HepG2 (cell line): ENCODE data around the gene GZF1. TPM values are rescaled to one million over a fixed set of nuclear protein-coding genes. Genes with fewer than 3 reads are reported as not detected.
A peak's percentile ranks its signal among the peaks of the same experiment; 100 is the strongest.

Experiments used
- AGO1 ChIP-seq: fragments of 200-400 bp; formaldehyde crosslinking; IDR thresholded peaks from 2 replicates; pipeline ENCODE4 v1.6.1; 2017; ENCODE audit warnings: mild to moderate bottlenecking, low read depth, low read length, moderate library complexity; ENCODE audit not compliant: poor library complexity, severe bottlenecking
- HOXD1 ChIP-seq: sonication (generic); formaldehyde crosslinking; IDR thresholded peaks from 2 replicates; pipeline ENCODE4 v1.5.0; 2020; ENCODE audit warnings: missing genetic modification reagents
- ZFP90 ChIP-seq: sonication (generic); formaldehyde crosslinking; IDR thresholded peaks from 2 replicates; pipeline ENCODE4 v1.8.0; 2022; ENCODE audit warnings: missing genetic modification reagents, mild to moderate bottlenecking, inconsistent platforms, borderline replicate concordance
- ZNF883 ChIP-seq: sonication (generic); formaldehyde crosslinking; IDR thresholded peaks from 2 replicates; pipeline ENCODE4 v1.5.1; 2020; ENCODE audit warnings: mild to moderate bottlenecking, missing genetic modification reagents; ENCODE audit errors: not compliant biosample characterization
- polyA plus RNA-seq, 8 experiments: library from polyadenylated mRNA; depleted of rRNA in 3 of 8; stranded (reverse) in 7 of 8; unstranded in 1 of 8; fragments of >200 nt; fragmentation: Illumina TruSeq in 4 of 8; extraction: Trizol in 4 of 8; gene quantifications; 2 replicates each; pipeline versions ENCODE4 v1.2.1 to v1.2.3, GENCODE V29; 2011 to 2016; ENCODE audit warnings: low read depth in 4 of 8, missing spikeins in 1 of 8, mixed read lengths in 1 of 8; ENCODE audit not compliant: insufficient read depth in 1 of 8
- total RNA-seq, 5 experiments: library from RNA; depleted of rRNA; stranded (reverse); fragments of >200 nt; fragmentation: Illumina TruSeq; extraction: Trizol; gene quantifications; 2 replicates each; pipeline ENCODE4 v1.2.3, GENCODE V29; 2016; ENCODE audit warnings: low read depth in 1 of 5
- TF ChIP-seq, protein P1 (sequence below): sonication (generic); formaldehyde crosslinking; IDR thresholded peaks from 2 replicates; pipeline ENCODE4 v1.4.0; 2020; ENCODE audit warnings: missing genetic modification reagents, borderline replicate concordance
- TF ChIP-seq, protein P2 (sequence below): IDR thresholded peaks from 2 replicates; pipeline ENCODE4 v1.6.1; 2016; ENCODE audit warnings: missing compliant biosample characterization, missing genetic modification reagents, borderline replicate concordance
- TF ChIP-seq, protein P3 (sequence below): sonication (generic); formaldehyde crosslinking; IDR thresholded peaks from 2 replicates; pipeline ENCODE4 v1.9.0; 2021; ENCODE audit warnings: mild to moderate bottlenecking, missing genetic modification reagents
- TF ChIP-seq, protein P4 (sequence below): sonication (generic); formaldehyde crosslinking; IDR thresholded peaks from 2 replicates; pipeline ENCODE4 v1.5.0; 2020; ENCODE audit warnings: mild to moderate bottlenecking, missing genetic modification reagents

GZF1 gene
- total and polyA plus RNA-seq, 2 of the 13 experiments (the other 11 are each of a cell fraction or from before 2014, with no cell fraction given): 16.9 to 26.0 TPM

DNA sequence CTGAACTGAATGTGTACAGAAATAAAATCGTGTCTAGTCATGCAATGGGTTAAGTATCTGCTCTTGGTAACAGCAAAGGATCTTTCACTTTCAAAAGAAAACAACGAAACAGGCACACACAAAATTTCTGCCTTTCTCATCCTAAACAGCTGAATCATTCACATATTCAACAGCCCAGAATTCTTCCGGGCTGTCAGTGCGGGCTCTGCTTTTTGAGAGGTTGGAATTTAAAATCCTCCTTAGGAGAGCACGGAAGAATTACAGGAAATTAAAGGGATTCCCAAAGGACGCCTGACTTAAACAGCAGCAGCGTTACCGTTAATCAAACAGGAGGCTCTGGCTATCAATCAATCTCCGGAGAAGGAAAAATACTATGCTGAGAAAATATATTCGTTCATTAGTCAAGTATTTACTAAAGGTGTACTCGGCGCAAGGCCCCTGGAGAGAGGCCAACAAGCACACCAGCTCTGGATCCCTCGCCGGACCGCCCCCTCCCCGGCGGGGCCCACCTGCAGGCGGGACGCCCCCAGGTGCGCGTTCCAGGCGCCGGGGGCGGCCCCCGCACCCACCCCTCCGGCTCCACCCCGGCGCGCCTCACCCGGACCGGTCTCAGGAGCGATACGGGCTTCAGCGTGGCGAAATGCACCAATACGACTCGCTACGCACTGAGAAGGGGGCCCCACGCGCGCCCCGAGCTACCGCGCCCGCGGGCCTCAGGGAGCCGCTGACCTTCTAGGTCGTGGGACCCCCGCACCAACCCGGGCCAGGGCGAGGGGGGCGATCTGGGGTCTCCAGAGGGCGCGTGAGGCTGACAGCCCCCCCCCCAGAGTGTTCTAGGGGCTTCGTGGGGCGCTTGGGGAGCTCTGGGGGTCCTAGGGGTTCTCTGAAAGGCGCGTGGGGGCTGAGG lies 58.3 kb downstream of the GZF1 start (continued):
- TF ChIP-seq, protein P1, sequence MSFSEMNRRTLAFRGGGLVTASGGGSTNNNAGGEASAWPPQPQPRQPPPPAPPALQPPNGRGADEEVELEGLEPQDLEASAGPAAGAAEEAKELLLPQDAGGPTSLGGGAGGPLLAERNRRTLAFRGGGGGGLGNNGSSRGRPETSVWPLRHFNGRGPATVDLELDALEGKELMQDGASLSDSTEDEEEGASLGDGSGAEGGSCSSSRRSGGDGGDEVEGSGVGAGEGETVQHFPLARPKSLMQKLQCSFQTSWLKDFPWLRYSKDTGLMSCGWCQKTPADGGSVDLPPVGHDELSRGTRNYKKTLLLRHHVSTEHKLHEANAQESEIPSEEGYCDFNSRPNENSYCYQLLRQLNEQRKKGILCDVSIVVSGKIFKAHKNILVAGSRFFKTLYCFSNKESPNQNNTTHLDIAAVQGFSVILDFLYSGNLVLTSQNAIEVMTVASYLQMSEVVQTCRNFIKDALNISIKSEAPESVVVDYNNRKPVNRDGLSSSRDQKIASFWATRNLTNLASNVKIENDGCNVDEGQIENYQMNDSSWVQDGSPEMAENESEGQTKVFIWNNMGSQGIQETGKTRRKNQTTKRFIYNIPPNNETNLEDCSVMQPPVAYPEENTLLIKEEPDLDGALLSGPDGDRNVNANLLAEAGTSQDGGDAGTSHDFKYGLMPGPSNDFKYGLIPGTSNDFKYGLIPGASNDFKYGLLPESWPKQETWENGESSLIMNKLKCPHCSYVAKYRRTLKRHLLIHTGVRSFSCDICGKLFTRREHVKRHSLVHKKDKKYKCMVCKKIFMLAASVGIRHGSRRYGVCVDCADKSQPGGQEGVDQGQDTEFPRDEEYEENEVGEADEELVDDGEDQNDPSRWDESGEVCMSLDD (CRISPR knock-in tag): no peak
- TF ChIP-seq, protein P2, sequence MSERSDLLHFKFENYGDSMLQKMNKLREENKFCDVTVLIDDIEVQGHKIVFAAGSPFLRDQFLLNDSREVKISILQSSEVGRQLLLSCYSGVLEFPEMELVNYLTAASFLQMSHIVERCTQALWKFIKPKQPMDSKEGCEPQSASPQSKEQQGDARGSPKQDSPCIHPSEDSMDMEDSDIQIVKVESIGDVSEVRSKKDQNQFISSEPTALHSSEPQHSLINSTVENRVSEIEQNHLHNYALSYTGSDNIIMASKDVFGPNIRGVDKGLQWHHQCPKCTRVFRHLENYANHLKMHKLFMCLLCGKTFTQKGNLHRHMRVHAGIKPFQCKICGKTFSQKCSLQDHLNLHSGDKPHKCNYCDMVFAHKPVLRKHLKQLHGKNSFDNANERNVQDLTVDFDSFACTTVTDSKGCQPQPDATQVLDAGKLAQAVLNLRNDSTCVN (CRISPR knock-in tag): no peak
- TF ChIP-seq ZNF883: no peak
- TF ChIP-seq, protein P3, sequence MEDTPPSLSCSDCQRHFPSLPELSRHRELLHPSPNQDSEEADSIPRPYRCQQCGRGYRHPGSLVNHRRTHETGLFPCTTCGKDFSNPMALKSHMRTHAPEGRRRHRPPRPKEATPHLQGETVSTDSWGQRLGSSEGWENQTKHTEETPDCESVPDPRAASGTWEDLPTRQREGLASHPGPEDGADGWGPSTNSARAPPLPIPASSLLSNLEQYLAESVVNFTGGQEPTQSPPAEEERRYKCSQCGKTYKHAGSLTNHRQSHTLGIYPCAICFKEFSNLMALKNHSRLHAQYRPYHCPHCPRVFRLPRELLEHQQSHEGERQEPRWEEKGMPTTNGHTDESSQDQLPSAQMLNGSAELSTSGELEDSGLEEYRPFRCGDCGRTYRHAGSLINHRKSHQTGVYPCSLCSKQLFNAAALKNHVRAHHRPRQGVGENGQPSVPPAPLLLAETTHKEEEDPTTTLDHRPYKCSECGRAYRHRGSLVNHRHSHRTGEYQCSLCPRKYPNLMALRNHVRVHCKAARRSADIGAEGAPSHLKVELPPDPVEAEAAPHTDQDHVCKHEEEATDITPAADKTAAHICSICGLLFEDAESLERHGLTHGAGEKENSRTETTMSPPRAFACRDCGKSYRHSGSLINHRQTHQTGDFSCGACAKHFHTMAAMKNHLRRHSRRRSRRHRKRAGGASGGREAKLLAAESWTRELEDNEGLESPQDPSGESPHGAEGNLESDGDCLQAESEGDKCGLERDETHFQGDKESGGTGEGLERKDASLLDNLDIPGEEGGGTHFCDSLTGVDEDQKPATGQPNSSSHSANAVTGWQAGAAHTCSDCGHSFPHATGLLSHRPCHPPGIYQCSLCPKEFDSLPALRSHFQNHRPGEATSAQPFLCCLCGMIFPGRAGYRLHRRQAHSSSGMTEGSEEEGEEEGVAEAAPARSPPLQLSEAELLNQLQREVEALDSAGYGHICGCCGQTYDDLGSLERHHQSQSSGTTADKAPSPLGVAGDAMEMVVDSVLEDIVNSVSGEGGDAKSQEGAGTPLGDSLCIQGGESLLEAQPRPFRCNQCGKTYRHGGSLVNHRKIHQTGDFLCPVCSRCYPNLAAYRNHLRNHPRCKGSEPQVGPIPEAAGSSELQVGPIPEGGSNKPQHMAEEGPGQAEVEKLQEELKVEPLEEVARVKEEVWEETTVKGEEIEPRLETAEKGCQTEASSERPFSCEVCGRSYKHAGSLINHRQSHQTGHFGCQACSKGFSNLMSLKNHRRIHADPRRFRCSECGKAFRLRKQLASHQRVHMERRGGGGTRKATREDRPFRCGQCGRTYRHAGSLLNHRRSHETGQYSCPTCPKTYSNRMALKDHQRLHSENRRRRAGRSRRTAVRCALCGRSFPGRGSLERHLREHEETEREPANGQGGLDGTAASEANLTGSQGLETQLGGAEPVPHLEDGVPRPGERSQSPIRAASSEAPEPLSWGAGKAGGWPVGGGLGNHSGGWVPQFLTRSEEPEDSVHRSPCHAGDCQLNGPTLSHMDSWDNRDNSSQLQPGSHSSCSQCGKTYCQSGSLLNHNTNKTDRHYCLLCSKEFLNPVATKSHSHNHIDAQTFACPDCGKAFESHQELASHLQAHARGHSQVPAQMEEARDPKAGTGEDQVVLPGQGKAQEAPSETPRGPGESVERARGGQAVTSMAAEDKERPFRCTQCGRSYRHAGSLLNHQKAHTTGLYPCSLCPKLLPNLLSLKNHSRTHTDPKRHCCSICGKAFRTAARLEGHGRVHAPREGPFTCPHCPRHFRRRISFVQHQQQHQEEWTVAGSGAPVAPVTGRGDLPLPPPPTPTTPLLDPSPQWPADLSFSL (CRISPR knock-in tag): no peak
- TF ChIP-seq, protein P4, sequence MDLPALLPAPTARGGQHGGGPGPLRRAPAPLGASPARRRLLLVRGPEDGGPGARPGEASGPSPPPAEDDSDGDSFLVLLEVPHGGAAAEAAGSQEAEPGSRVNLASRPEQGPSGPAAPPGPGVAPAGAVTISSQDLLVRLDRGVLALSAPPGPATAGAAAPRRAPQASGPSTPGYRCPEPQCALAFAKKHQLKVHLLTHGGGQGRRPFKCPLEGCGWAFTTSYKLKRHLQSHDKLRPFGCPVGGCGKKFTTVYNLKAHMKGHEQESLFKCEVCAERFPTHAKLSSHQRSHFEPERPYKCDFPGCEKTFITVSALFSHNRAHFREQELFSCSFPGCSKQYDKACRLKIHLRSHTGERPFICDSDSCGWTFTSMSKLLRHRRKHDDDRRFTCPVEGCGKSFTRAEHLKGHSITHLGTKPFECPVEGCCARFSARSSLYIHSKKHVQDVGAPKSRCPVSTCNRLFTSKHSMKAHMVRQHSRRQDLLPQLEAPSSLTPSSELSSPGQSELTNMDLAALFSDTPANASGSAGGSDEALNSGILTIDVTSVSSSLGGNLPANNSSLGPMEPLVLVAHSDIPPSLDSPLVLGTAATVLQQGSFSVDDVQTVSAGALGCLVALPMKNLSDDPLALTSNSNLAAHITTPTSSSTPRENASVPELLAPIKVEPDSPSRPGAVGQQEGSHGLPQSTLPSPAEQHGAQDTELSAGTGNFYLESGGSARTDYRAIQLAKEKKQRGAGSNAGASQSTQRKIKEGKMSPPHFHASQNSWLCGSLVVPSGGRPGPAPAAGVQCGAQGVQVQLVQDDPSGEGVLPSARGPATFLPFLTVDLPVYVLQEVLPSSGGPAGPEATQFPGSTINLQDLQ (CRISPR knock-in tag): no peak
- no peak for TF ChIP-seq HOXD1 (CRISPR knock-in tag)
- TF ChIP-seq AGO1: peak; percentile 28
- no peak for TF ChIP-seq ZFP90
